CD8-positive, alpha-beta memory T cell (primary cell): Measurements from ENCODE around the gene NLRP9. TPM values are rescaled to one million over a fixed set of nuclear protein-coding genes. Genes with fewer than 3 reads are reported as not detected.

Source experiments
- CTCF ChIA-PET: fragments of 350-600 bp; sonication (Branson Sonifier 250); formaldehyde crosslinking; loops from one replicate; lab custom pipeline; 2021; ENCODE audit warnings: antibody characterized with exemption; lab: Charles Lee
- POLR2A ChIA-PET: fragments of 350-600 bp; sonication (Branson Sonifier 250); formaldehyde crosslinking; loops from one replicate; lab custom pipeline; 2021; ENCODE audit warnings: antibody characterized with exemption; lab: Charles Lee
- DNase-seq, 5 donors: peaks; one replicate each; pipeline versions ENCODE4 v3.0.0 to v3.0.0-alpha.2; 2020 to 2022; ENCODE audit warnings: mixed read lengths in 1 of 5
- H3K27ac ChIP-seq: one replicate; pipeline ENCODE4 v1.7.0; 2013; ENCODE audit warnings: low read depth, mild to moderate bottlenecking, low read length, moderate library complexity
- H3K27me3 ChIP-seq: 2 replicates; pipeline ENCODE4 v1.7.0; 2013; ENCODE audit warnings: low read length, mild to moderate bottlenecking; ENCODE audit not compliant: insufficient read depth, poor library complexity, severe bottlenecking
- H3K36me3 ChIP-seq: 2 replicates; pipeline ENCODE4 v1.7.0; 2013; ENCODE audit warnings: mild to moderate bottlenecking, low read length, moderate library complexity; ENCODE audit not compliant: insufficient read depth
- H3K4me1 ChIP-seq: 2 replicates; pipeline ENCODE4 v1.7.0; 2013; ENCODE audit warnings: mild to moderate bottlenecking, low read length, moderate library complexity; ENCODE audit not compliant: insufficient read depth
- H3K4me3 ChIP-seq: 2 replicates; pipeline ENCODE4 v1.7.0; 2013; ENCODE audit warnings: mild to moderate bottlenecking, low read length
- H3K9me3 ChIP-seq: 2 replicates; pipeline ENCODE4 v1.7.0; 2013; ENCODE audit warnings: mild to moderate bottlenecking, low read length
- H3K27ac Mint-ChIP-seq, 8 donors: one replicate each; pipeline ENCODE4 v1.8.0; 2020 to 2021; ENCODE audit warnings: mixed read lengths in 8 of 8, mild to moderate bottlenecking in 6 of 8, inconsistent platforms in 3 of 8, moderate library complexity in 3 of 8
- H3K27me3 Mint-ChIP-seq, 2 donors: one replicate each; pipeline ENCODE4 v1.8.0; 2020 to 2021; ENCODE audit warnings: mixed read lengths in 2 of 2, mild to moderate bottlenecking in 1 of 2, moderate library complexity in 1 of 2
- H3K36me3 Mint-ChIP-seq, 3 donors: one replicate each; pipeline ENCODE4 v1.8.0; 2020 to 2021; ENCODE audit warnings: mixed read lengths in 3 of 3, inconsistent platforms in 1 of 3, mild to moderate bottlenecking in 1 of 3
- H3K4me1 Mint-ChIP-seq, 3 donors: one replicate each; pipeline ENCODE4 v1.8.0; 2020 to 2021; ENCODE audit warnings: mixed read lengths in 3 of 3, inconsistent platforms in 1 of 3, mild to moderate bottlenecking in 1 of 3
- H3K4me3 Mint-ChIP-seq, 7 donors: one replicate each; pipeline ENCODE4 v1.8.0; 2020 to 2021; ENCODE audit warnings: mixed read lengths in 7 of 7, mild to moderate bottlenecking in 6 of 7, moderate library complexity in 4 of 7, inconsistent platforms in 2 of 7
- H3K9me3 Mint-ChIP-seq, 5 donors: one replicate each; pipeline ENCODE4 v1.8.0; 2020 to 2022; ENCODE audit warnings: mixed read lengths in 5 of 5, mild to moderate bottlenecking in 3 of 5, moderate library complexity in 2 of 5, inconsistent platforms in 1 of 5
- polyA plus RNA-seq: library from polyadenylated mRNA; unstranded; fragments of 300-500 nt; fragmentation: Illumina TruSeq; gene quantifications from one replicate; pipeline ENCODE4 v1.2.3, GENCODE V29; 2021
- total RNA-seq, 2 experiments: library from RNA; stranded (reverse); gene quantifications; one replicate each; pipeline ENCODE4 v1.2.3, GENCODE V29; 2021

Gene NLRP9
- total and polyA plus RNA-seq, 3 experiments from 2014 or later, result not detected

- H3K36me3 ChIP-seq, result peaks cover 75% of the 10 kb centered on the region
- H3K9me3 ChIP-seq, result no peaks in the 10 kb centered on the region
- no peaks in the 10 kb centered on the region for H3K27me3 ChIP-seq
- H3K4me3 Mint-ChIP-seq, result peak overlapping the region in 1 of 7 donors; percentile 51
- ChIA-PET CTCF (interaction anchor here (2.9 kb wide), 1 partner anchor 13 kb away, joined by 12 read pairs; the partner anchor contains the start of gene U2AF2), POLR2A (no interaction called here)
- H3K27ac Mint-ChIP-seq, result peak overlapping the region in 2 of 8 donors; percentile 54 to 75
- H3K27ac ChIP-seq, result no peak overlapping the region
- H3K4me1 Mint-ChIP-seq, result peaks cover 21 to 73% (median 21%) of the 10 kb centered on the region in 3 donors
- peaks cover 9 to 88% (median 14%) of the 10 kb centered on the region in 3 donors for H3K36me3 Mint-ChIP-seq
- H3K4me3 ChIP-seq, result no peak overlapping the region
- H3K27me3 Mint-ChIP-seq, result peaks cover 0 to 1% of the 10 kb centered on the region in 2 donors
- peaks cover 16% of the 10 kb centered on the region for H3K4me1 ChIP-seq
- H3K9me3 Mint-ChIP-seq, result no peaks in the 10 kb centered on the region
- DNase-seq, result no peak
Measured at GRCh38 chr19:55667006-55667381, 71.2 kb downstream of the NLRP9 start.

- H3K36me3 ChIP-seq, result peaks cover 80% of the 10 kb centered on the region
- POLR2A ChIA-PET, result no interaction called here
Measured at GRCh38 chr19:55666343-55667005, 71.7 kb downstream of the NLRP9 start.

GRCh38 chr19:55663846-55664536, 74.2 kb downstream of the NLRP9 start:
- Histone ChIP-seq H3K9me3 (no peaks in the 10 kb centered on the region), H3K27ac (no peak overlapping the region), H3K27me3 (no peaks in the 10 kb centered on the region), H3K4me3 (no peak overlapping the region), H3K4me1 (peaks cover 9% of the 10 kb centered on the region), H3K36me3 (peaks cover 87% of the 10 kb centered on the region)
- Mint-ChIP-seq H3K36me3 (peaks cover 9 to 87% (median 20%) of the 10 kb centered on the region in 3 donors), H3K4me3 (no peak overlapping the region), H3K9me3 (no peaks in the 10 kb centered on the region), H3K4me1 (peaks cover 20 to 72% (median 27%) of the 10 kb centered on the region in 3 donors), H3K27me3 (peaks cover 0 to 1% of the 10 kb centered on the region in 2 donors), H3K27ac (peak overlapping the region in 2 of 8 donors; percentile 48 to 66)
- ChIA-PET CTCF (interaction anchor here (1.5 kb wide), 1 partner anchor 10 kb away, joined by 5 read pairs; no protein-coding TSS in a partner anchor), POLR2A (interaction anchor here (0.7 kb wide), 1 partner anchor 17 kb away, joined by 3 read pairs; no protein-coding TSS in a partner anchor)
- DNase-seq, result no peak

More at GRCh38 chr19:55666343-55667005, 71.7 kb downstream of the NLRP9 start:
- H3K27ac Mint-ChIP-seq, result peak overlapping the region in 2 of 8 donors; percentile 10 to 58
- H3K4me1 Mint-ChIP-seq, result peaks cover 23 to 76% (median 24%) of the 10 kb centered on the region in 3 donors
- no peak for DNase-seq
- no peaks in the 10 kb centered on the region for H3K27me3 ChIP-seq
- peaks cover 9 to 90% (median 18%) of the 10 kb centered on the region in 3 donors for H3K36me3 Mint-ChIP-seq
- H3K27ac ChIP-seq, result no peak overlapping the region
- H3K4me3 ChIP-seq, result no peak overlapping the region
- H3K9me3 Mint-ChIP-seq, result no peaks in the 10 kb centered on the region
- CTCF ChIA-PET, result interaction anchor here (2.9 kb wide), 1 partner anchor 13 kb away, joined by 12 read pairs; the partner anchor contains the start of gene U2AF2
- peaks cover 0 to 1% of the 10 kb centered on the region in 2 donors for H3K27me3 Mint-ChIP-seq
- no peak overlapping the region for H3K4me3 Mint-ChIP-seq
- H3K4me1 ChIP-seq, result peaks cover 16% of the 10 kb centered on the region
- no peaks in the 10 kb centered on the region for H3K9me3 ChIP-seq

GRCh38 chr19:55661826-55662225, 76.4 kb downstream of the NLRP9 start:
- no peaks in the 10 kb centered on the region for H3K9me3 Mint-ChIP-seq
- Histone ChIP-seq H3K36me3 (peaks cover 67% of the 10 kb centered on the region), H3K27me3 (no peaks in the 10 kb centered on the region), H3K27ac (no peak overlapping the region), H3K4me1 (peaks cover 30% of the 10 kb centered on the region), H3K4me3 (no peak overlapping the region), H3K9me3 (no peaks in the 10 kb centered on the region)
- H3K27ac Mint-ChIP-seq, result peak overlapping the region in 6 of 8 donors; percentile 1 to 80 (median 23)
- H3K4me3 Mint-ChIP-seq, result peak overlapping the region in 2 of 7 donors; percentile 13 to 44
- CTCF ChIA-PET, result no interaction called here
- peaks cover 0 to 1% of the 10 kb centered on the region in 2 donors for H3K27me3 Mint-ChIP-seq
- peaks cover 37 to 82% (median 45%) of the 10 kb centered on the region in 3 donors for H3K4me1 Mint-ChIP-seq
- POLR2A ChIA-PET, result no interaction called here
- DNase-seq, result no peak
- H3K36me3 Mint-ChIP-seq, result peaks cover 9 to 80% (median 19%) of the 10 kb centered on the region in 3 donors

- POLR2A ChIA-PET, result no interaction called here
- Histone ChIP-seq H3K4me3 (no peak overlapping the region), H3K27ac (no peak overlapping the region), H3K9me3 (no peaks in the 10 kb centered on the region), H3K36me3 (peaks cover 59% of the 10 kb centered on the region), H3K4me1 (peaks cover 38% of the 10 kb centered on the region), H3K27me3 (no peaks in the 10 kb centered on the region)
- Mint-ChIP-seq H3K4me3 (no peak overlapping the region), H3K4me1 (peaks cover 46 to 82% (median 53%) of the 10 kb centered on the region in 3 donors), H3K27ac (peak overlapping the region in 1 of 8 donors; percentile 11), H3K9me3 (no peaks in the 10 kb centered on the region), H3K27me3 (peaks cover 0 to 1% of the 10 kb centered on the region in 2 donors), H3K36me3 (peaks cover 9 to 75% (median 19%) of the 10 kb centered on the region in 3 donors)
- CTCF ChIA-PET, result no interaction called here
- no peak for DNase-seq
Measured at GRCh38 chr19:55660991-55661390, 77.2 kb downstream of the NLRP9 start.

GRCh38 chr19:55660404-55660803, 77.8 kb downstream of the NLRP9 start:
- Histone ChIP-seq H3K4me1 (peaks cover 44% of the 10 kb centered on the region), H3K4me3 (no peak overlapping the region), H3K27me3 (no peaks in the 10 kb centered on the region), H3K27ac (no peak overlapping the region), H3K36me3 (peaks cover 54% of the 10 kb centered on the region), H3K9me3 (no peaks in the 10 kb centered on the region)
- Mint-ChIP-seq H3K27ac (peak overlapping the region in 1 of 8 donors; percentile 68), H3K4me3 (no peak overlapping the region), H3K27me3 (peaks cover 0 to 1% of the 10 kb centered on the region in 2 donors), H3K9me3 (no peaks in the 10 kb centered on the region), H3K36me3 (peaks cover 9 to 77% (median 19%) of the 10 kb centered on the region in 3 donors), H3K4me1 (peaks cover 51 to 85% (median 59%) of the 10 kb centered on the region in 3 donors)
- CTCF ChIA-PET, result no interaction called here
- no peak for DNase-seq
- POLR2A ChIA-PET, result no interaction called here

- no peak for DNase-seq
- ChIA-PET CTCF (interaction anchor here (1.6 kb wide), 1 partner anchor 9 kb away, joined by 3 read pairs; no protein-coding TSS in a partner anchor), POLR2A (no interaction called here)
- Mint-ChIP-seq H3K36me3 (peaks cover 9 to 77% (median 19%) of the 10 kb centered on the region in 3 donors), H3K9me3 (no peaks in the 10 kb centered on the region), H3K27me3 (peaks cover 0 to 1% of the 10 kb centered on the region in 2 donors), H3K4me1 (peaks cover 51 to 83% (median 59%) of the 10 kb centered on the region in 3 donors), H3K4me3 (peak overlapping the region in 5 of 7 donors; percentile 31 to 84 (median 61)), H3K27ac (peak overlapping the region in 5 of 8 donors; percentile 56 to 94 (median 85))
- no peak overlapping the region for H3K4me3 ChIP-seq
- H3K4me1 ChIP-seq, result peaks cover 44% of the 10 kb centered on the region
- H3K27ac ChIP-seq, result no peak overlapping the region
- no peaks in the 10 kb centered on the region for H3K27me3 ChIP-seq
- peaks cover 54% of the 10 kb centered on the region for H3K36me3 ChIP-seq
- H3K9me3 ChIP-seq, result no peaks in the 10 kb centered on the region
Measured at GRCh38 chr19:55659822-55660221, 78.4 kb downstream of the NLRP9 start.
